SK-N-SH (cell line): ENCODE data around the gene TEX12. TPM values are rescaled to one million over a fixed set of nuclear protein-coding genes. Genes with fewer than 3 reads are reported as not detected.

ENCODE experiments used
- CTCF ChIA-PET: fragments of 300-600, 350-600 bp; formaldehyde crosslinking; extraction: SDS; loops from one replicate; lab custom pipeline; 2021; lab: Yijun Ruan, JAX
- POLR2A ChIA-PET: fragments of 350-600 bp; sonication (Branson Sonifier 250); formaldehyde crosslinking; extraction: SDS; loops from one replicate; lab custom pipeline; 2020; ENCODE audit warnings: antibody characterized with exemption, inconsistent platforms; lab: Yijun Ruan, JAX
- DNase-seq: peaks from one replicate; pipeline ENCODE4 v3.0.0; 2012
- H2AFZ ChIP-seq: fragments of 200-600 bp; sonication (generic); 2 replicates; pipeline ENCODE4 v1.8.1; 2016; ENCODE audit warnings: antibody characterized with exemption, mild to moderate bottlenecking, low read depth
- H3F3A ChIP-seq: fragments of 200-600 bp; sonication (generic); replicated peaks from 2 replicates; pipeline ENCODE3; 2016; ENCODE audit warnings: antibody characterized with exemption, mild to moderate bottlenecking; ENCODE audit not compliant: insufficient read depth
- H3K27ac ChIP-seq, 2 experiments: fragments of 200-500 bp in 1 of 2; fragments of 200-600 bp in 1 of 2; sonication (Bioruptor generic) in 1 of 2; sonication (generic), shearing (Covaris generic) in 1 of 2; 2 replicates each; pipeline versions ENCODE4 v1.5.1 to v1.6.1; 2014 to 2016; ENCODE audit warnings: low read depth in 2 of 2, inconsistent platforms in 1 of 2, low read length in 1 of 2, mild to moderate bottlenecking in 1 of 2, mixed read lengths in 1 of 2
- H3K27me3 ChIP-seq: fragments of 200-600 bp; sonication (generic), shearing (Covaris generic); 2 replicates; pipeline ENCODE4 v1.6.1; 2016; ENCODE audit warnings: mixed run types; ENCODE audit not compliant: insufficient read depth
- H3K36me3 ChIP-seq, 2 experiments: fragments of 200-500 bp in 1 of 2; fragments of 200-600 bp in 1 of 2; sonication (Bioruptor generic) in 1 of 2; sonication (generic) in 1 of 2; replicated peaks in 1 of 2; 2 replicates each; pipeline versions ENCODE3 to v1.5.1; 2014 to 2016; ENCODE audit warnings: low read length in 1 of 2, mild to moderate bottlenecking in 1 of 2; ENCODE audit not compliant: insufficient read depth in 2 of 2, control insufficient read depth in 1 of 2
- H3K4me1 ChIP-seq, 2 experiments: fragments of 200-500 bp in 1 of 2; fragments of 200-600 bp in 1 of 2; sonication (Bioruptor generic) in 1 of 2; sonication (generic), shearing (Covaris generic) in 1 of 2; 2 replicates each; pipeline versions ENCODE4 v1.5.1 to v1.6.1; 2014 to 2016; ENCODE audit warnings: low read depth in 1 of 2, low read length in 1 of 2, mixed run types in 1 of 2; ENCODE audit not compliant: insufficient read depth in 2 of 2, control insufficient read depth in 1 of 2
- H3K4me2 ChIP-seq: fragments of 200-600 bp; sonication (generic), shearing (Covaris generic); 2 replicates; pipeline ENCODE4 v1.6.1; 2017; ENCODE audit warnings: mixed run types
- H3K4me3 ChIP-seq, 2 experiments: fragments of 200-500 bp in 1 of 2; fragments of 200-600 bp in 1 of 2; sonication (Bioruptor generic) in 1 of 2; sonication (generic), shearing (Covaris generic) in 1 of 2; 2 replicates each; pipeline versions ENCODE4 v1.5.1 to v1.8.1; 2014 to 2016; ENCODE audit warnings: low read depth in 2 of 2, inconsistent platforms in 1 of 2, low read length in 1 of 2, mild to moderate bottlenecking in 1 of 2, mixed read lengths in 1 of 2, moderate library complexity in 1 of 2
- H3K79me2 ChIP-seq: fragments of 200-600 bp; sonication (generic); 2 replicates; pipeline ENCODE4 v1.8.1; 2017; ENCODE audit warnings: mild to moderate bottlenecking; ENCODE audit not compliant: insufficient read depth
- H3K9ac ChIP-seq: fragments of 200-600 bp; sonication (generic); 2 replicates; pipeline ENCODE4 v1.6.1; 2017; ENCODE audit warnings: mixed run types
- H3K9me2 ChIP-seq: fragments of 200-600 bp; sonication (generic); 2 replicates; pipeline ENCODE4 v1.6.1; 2017; ENCODE audit warnings: mixed run types
- H3K9me3 ChIP-seq: fragments of 200-600 bp; sonication (generic); 2 replicates; pipeline ENCODE4 v1.6.1; 2017; ENCODE audit warnings: mixed run types, mild to moderate bottlenecking, moderate library complexity
- H4K20me1 ChIP-seq: fragments of 200-600 bp; sonication (generic); 2 replicates; pipeline ENCODE4 v1.6.1; 2017; ENCODE audit warnings: mild to moderate bottlenecking, mixed run types; ENCODE audit not compliant: insufficient read depth
- CTCF ChIP-seq: fragments of 200-600 bp; sonication (generic); IDR thresholded peaks from 2 replicates; pipeline ENCODE4 v1.6.1; 2017; ENCODE audit warnings: antibody characterized with exemption, mild to moderate bottlenecking, moderate library complexity
- ELF1 ChIP-seq: IDR thresholded peaks from 2 replicates; pipeline ENCODE4 v1.4.0; 2012
- EP300 ChIP-seq, 2 experiments: IDR thresholded peaks; 2 replicates each; pipeline versions ENCODE4 v1.4.0 to v1.6.1; 2012; ENCODE audit warnings: borderline replicate concordance in 1 of 2, low read depth in 1 of 2, low read length in 1 of 2
- EZH2phosphoT487 ChIP-seq: fragments of 200-600 bp; sonication (generic); IDR thresholded peaks from 2 replicates; pipeline ENCODE4 v1.6.1; 2017; ENCODE audit warnings: low read depth, mixed run types, mild to moderate bottlenecking, antibody characterized with exemption, moderate library complexity, borderline replicate concordance
- FOSL2 ChIP-seq: IDR thresholded peaks from 2 replicates; pipeline ENCODE4 v1.4.0; 2012; ENCODE audit warnings: low read depth, mild to moderate bottlenecking, moderate library complexity, borderline replicate concordance
- FOXJ3 ChIP-seq: sonication (generic); formaldehyde crosslinking; IDR thresholded peaks from 2 replicates; pipeline ENCODE4 v1.5.1; 2020; ENCODE audit warnings: mild to moderate bottlenecking, missing genetic modification reagents
- FOXM1 ChIP-seq: IDR thresholded peaks from 2 replicates; pipeline ENCODE4 v1.4.0; 2012; ENCODE audit warnings: low read depth, mild to moderate bottlenecking
- GABPA ChIP-seq: IDR thresholded peaks from 2 replicates; pipeline ENCODE4 v1.4.0; 2012; ENCODE audit warnings: low read depth, mild to moderate bottlenecking
- IRF3 ChIP-seq: fragments of 150-350 bp; IDR thresholded peaks from 2 replicates; pipeline ENCODE4 v1.6.1; 2016; ENCODE audit warnings: mild to moderate bottlenecking, low read depth, low read length
- JUND ChIP-seq: IDR thresholded peaks from 2 replicates; pipeline ENCODE4 v1.4.0; 2012
- MAX ChIP-seq: IDR thresholded peaks from 2 replicates; pipeline ENCODE4 v1.4.0; 2012; ENCODE audit warnings: low read depth
- MEF2A ChIP-seq: IDR thresholded peaks from 2 replicates; pipeline ENCODE4 v1.4.0; 2012; ENCODE audit warnings: low read depth, borderline replicate concordance
- MXI1 ChIP-seq: IDR thresholded peaks from 2 replicates; pipeline ENCODE4 v1.6.1; 2012; ENCODE audit warnings: mild to moderate bottlenecking, low read depth, low read length, improper control_type of control experiment
- NRF1 ChIP-seq: IDR thresholded peaks from 2 replicates; pipeline ENCODE4 v1.6.1; 2012; ENCODE audit warnings: low read depth, mild to moderate bottlenecking, low read length
- PBX3 ChIP-seq: IDR thresholded peaks from 2 replicates; pipeline ENCODE4; 2012
- POLR2AphosphoS5 ChIP-seq: IDR thresholded peaks from 2 replicates; pipeline ENCODE4 v1.6.1; 2012; ENCODE audit warnings: low read depth, low read length
- RCOR1 ChIP-seq: fragments of 150-350 bp; IDR thresholded peaks from 2 replicates; pipeline ENCODE4 v1.6.1; 2017; ENCODE audit warnings: antibody characterized with exemption, low read length
- RXRA ChIP-seq: IDR thresholded peaks from 2 replicates; pipeline ENCODE4 v1.4.0; 2012; ENCODE audit warnings: low read depth, mild to moderate bottlenecking, borderline replicate concordance
- SMC3 ChIP-seq: IDR thresholded peaks from 2 replicates; pipeline ENCODE4 v1.6.1; 2012; ENCODE audit warnings: low read depth, low read length, improper control_type of control experiment
- TEAD4 ChIP-seq: IDR thresholded peaks from 2 replicates; pipeline ENCODE4 v1.4.0; 2012; ENCODE audit warnings: mild to moderate bottlenecking, borderline replicate concordance; ENCODE audit not compliant: insufficient read depth
- USF1 ChIP-seq: IDR thresholded peaks from 2 replicates; pipeline ENCODE4 v1.4.0; 2012; ENCODE audit warnings: low read depth, borderline replicate concordance
- WGBS: methylation state at CpG from one replicate; pipeline ENCODE4 v1.1.6; 2017; ENCODE audit warnings: low lambda C conversion rate; 5-methylcytosine and 5-hydroxymethylcytosine counted together
- polyA plus RNA-seq, 3 experiments: library from polyadenylated mRNA; depleted of rRNA; stranded (reverse); fragments of >200 nt; gene quantifications; 2 replicates each; pipeline ENCODE4 v1.2.3, GENCODE V29; 2012

The TEX12 gene
- polyA plus RNA-seq, 1 of the 3 experiments (the other 2 are of a cell fraction) = not detected

GRCh38 chr11:112128483-112129121 lies 38.6 kb upstream of the TEX12 start (continued):
- TF ChIP-seq CTCF (no peak), FOXJ3 (CRISPR knock-in tag) (no peak), PBX3 (peak; percentile 91), EP300 (IDR thresholded peaks at IDR 0.05; ENCODE audit: borderline replicate concordance in 1 of 2, low read depth in 1 of 2, low read length in 1 of 2) (peak in 1 of 2 experiments; percentile 70; a peak in 1 of 4 replicates)
- TF ChIP-seq, all 33 proteins: peak for 8

GRCh38 chr11:112129656-112130055 lies 37.5 kb upstream of the TEX12 start:
- DNase-seq = no peak
- H3K79me2 ChIP-seq = no peaks in the 10 kb centered on the region
- no peak overlapping the region for H3K4me2 ChIP-seq
- H3K4me1 ChIP-seq = peaks cover 5 to 11% of the 10 kb centered on the region in 2 experiments; a peak in 3 of 4 replicates
- no peak overlapping the region for H2AFZ ChIP-seq
- 99% methylated on average over 5 of the region's 5 CpGs for WGBS
- no peak overlapping the region for H3K9ac ChIP-seq
- ChIA-PET POLR2A (no interaction called here), CTCF (interaction anchor here (0.9 to 1.5 kb wide), 2 partner anchors 16 to 90 kb away, joined by 3 to 5 read pairs; no protein-coding TSS in a partner anchor)
- H3K4me3 ChIP-seq = no peak overlapping the region
- no peak for TF ChIP-seq EZH2phosphoT487
- no peak for TF ChIP-seq TEAD4
- no peak for TF ChIP-seq JUND
- TF ChIP-seq GABPA = no peak
- TF ChIP-seq MXI1 = no peak
- TF ChIP-seq SMC3 = no peak
- TF ChIP-seq ELF1 = no peak
- TF ChIP-seq FOXM1 = no peak
- TF ChIP-seq MEF2A = no peak
- no peak for TF ChIP-seq FOSL2
- H3K27me3 ChIP-seq = no peaks in the 10 kb centered on the region
- H3F3A ChIP-seq = no peaks in the 10 kb centered on the region
- no peaks in the 10 kb centered on the region for H3K9me2 ChIP-seq
- no peaks in the 10 kb centered on the region for H3K9me3 ChIP-seq
- no peaks in the 10 kb centered on the region for H4K20me1 ChIP-seq
- H3K27ac ChIP-seq = no peak overlapping the region
- H3K36me3 ChIP-seq = no peaks in the 10 kb centered on the region

- Histone ChIP-seq H3K27me3 (no peaks in the 10 kb centered on the region), H4K20me1 (no peaks in the 10 kb centered on the region), H3K79me2 (no peaks in the 10 kb centered on the region), H3K9me2 (no peaks in the 10 kb centered on the region), H3K4me2 (no peak overlapping the region), H3K36me3 (no peaks in the 10 kb centered on the region), H3K9ac (no peak overlapping the region), H3K4me3 (no peak overlapping the region), H2AFZ (no peak overlapping the region), H3K9me3 (no peaks in the 10 kb centered on the region), H3K27ac (no peak overlapping the region), H3K4me1 (peaks cover 5 to 11% of the 10 kb centered on the region in 2 experiments; a peak in 3 of 4 replicates), H3F3A (no peaks in the 10 kb centered on the region)
- CTCF ChIA-PET = interaction anchor here (1.5 to 2.8 kb wide), 2 partner anchors 18 to 21 kb away, joined by 3 to 15 read pairs; no protein-coding TSS in a partner anchor
- POLR2A ChIA-PET = no interaction called here
- DNase-seq = no peak
- no peak for TF ChIP-seq USF1
- TF ChIP-seq RXRA = no peak
- TF ChIP-seq MAX = no peak
- no peak for TF ChIP-seq IRF3
- no peak for TF ChIP-seq POLR2AphosphoS5
- no peak for TF ChIP-seq ELF1
- no peak for TF ChIP-seq EZH2phosphoT487
- TF ChIP-seq NRF1 = no peak
- no peak for TF ChIP-seq RCOR1
- TF ChIP-seq FOSL2 = no peak
- WGBS = 73% methylated on average over 2 of the region's 2 CpGs
Observed at GRCh38 chr11:112132737-112133136, 34.4 kb upstream of the TEX12 start.
